Measurements from ENCODE around the gene MAP3K15.
A peak's percentile ranks its signal among the peaks of the same experiment; 100 is the strongest.

MAP3K15 gene

DNA sequence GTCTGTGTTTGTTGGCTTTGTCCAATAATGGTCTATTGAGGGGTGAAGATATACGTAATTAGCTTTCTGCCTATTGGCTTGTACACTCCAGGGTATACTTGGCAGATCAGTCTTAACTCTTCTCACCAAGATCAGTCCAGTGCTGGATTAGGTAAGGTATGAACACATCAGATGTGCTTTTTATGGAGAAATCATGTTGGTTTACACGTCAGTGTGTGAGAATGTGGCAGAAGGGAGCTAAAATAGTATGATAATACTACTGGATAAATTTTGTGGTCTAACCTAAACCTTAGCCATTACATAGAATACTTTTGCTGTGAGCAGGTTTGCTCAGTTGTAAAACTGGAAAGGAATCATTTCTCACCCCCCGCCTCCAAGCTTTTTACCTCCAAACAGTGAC lies 167.4 kb downstream of the MAP3K15 start:
- no peak for DNase-seq (ENCODE audit: low read depth, low spot score)

DNA sequence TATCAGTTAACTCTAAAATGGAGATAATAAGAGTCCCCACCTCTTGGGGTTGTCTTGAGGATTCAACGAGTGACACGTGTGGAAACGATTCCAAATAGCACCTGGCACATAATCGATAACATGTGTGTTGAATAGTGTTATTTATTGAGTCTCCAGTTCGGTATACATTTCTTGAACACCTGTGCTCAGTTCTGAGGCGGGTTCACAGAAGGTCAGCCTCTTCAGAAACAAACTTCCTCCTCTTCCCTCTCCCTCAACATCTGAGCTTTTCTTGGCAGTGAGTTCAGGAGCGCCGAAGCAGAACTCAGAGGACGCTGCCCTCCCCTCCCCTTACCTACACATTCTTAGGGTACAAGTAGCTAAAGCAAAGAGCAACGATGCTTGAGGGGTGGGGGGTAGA lies 170.6 kb downstream of the MAP3K15 start:
- no peak for DNase-seq (ENCODE audit: low read depth, low spot score)

GRCh38 chrX:19343535-19344408 lies 171.5 kb downstream of the MAP3K15 start, which contains the start of gene PDHA1:
PDHA1 (plus strand) TSS chrX:19343927; CDS start chrX:19344038, 111 bp downstream.
- DNase-seq (ENCODE audit: low read depth, low spot score): peak; percentile 84

- DNase-seq (ENCODE audit: low read depth, low spot score): no peak
These were observed 172.2 kb downstream of the MAP3K15 start for GRCh38 chrX:19343085-19343534.

DNA sequence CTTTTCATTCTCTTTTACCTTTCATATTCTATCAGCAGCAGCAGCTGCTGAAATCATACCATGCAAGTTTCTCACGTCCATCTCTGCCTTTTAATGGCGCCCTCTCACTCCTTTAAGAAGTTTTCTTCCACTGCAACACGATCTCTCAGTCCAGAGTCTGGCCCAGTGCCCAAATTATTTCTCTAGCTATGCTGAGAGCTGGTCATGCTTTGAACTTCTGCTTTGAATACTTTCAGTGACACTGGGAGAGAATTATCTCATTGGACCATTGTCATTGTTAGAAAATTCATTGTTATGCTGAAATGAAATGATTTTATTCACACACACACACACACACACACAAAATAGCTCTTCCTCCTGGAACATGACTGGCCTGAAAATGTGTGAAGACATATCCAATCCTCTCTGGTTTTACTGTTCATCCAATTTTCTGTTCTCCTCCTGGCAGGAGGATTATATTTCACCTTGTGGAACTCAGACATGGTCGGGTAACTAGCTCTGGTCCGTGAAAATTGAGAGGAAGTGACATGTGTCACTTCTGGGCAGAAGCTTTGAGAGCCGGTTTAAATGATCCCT lies 172.9 kb downstream of the MAP3K15 start:
- no peak for DNase-seq (ENCODE audit: low read depth, low spot score)

DNA sequence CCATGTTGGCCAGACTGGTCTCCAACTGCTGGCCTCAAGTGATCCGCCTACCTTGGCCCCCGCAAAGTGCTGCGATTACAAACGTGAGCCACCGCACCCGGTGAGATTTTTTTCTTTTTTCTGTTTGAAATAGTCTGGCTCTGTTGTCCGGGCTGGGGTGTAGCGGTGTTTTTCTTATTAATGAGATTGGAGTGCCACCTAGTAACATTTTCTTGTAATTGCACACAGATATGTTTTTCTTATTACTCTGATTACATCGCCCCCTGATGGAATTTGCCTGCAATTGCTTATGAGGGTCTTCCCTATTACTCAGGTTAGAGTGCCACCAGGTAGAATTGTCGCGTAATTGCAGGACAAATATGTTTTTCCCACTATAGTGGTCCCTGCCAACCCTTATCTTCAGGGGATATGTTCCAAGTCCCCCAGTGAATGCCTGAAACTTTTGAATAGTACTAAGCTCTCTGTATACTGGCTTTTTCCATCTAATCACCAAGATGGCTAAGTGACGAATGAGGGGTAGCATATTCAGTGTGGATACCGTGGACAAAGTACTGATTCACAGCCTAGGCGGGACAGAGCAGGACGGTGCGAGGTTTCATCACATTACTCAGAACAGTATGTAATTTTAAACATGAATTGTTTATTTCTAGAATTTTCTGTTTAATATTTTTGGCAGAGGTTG lies 180.2 kb downstream of the MAP3K15 start:
- DNase-seq (ENCODE audit: low read depth, low spot score): no peak

DNA sequence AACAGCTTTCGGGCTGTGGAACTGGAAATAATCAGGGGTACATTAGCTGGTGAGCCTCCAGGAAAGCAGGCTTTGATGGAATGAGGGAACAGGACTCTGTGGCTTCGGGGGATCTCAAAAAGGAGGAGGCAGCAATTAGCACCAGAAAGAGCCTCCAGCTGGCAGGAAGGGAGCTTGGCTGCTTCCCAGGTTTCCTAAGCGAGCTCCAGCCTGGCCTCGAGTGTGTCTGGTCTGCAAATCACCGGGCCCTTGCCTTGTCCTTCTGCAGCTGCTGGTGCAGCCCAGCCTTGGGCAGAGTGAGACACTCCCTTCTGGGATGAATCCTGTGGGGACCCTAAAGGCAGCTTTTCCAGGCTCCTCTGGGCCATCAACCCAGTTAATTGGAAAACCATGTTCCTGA lies 182.3 kb downstream of the MAP3K15 start:
- DNase-seq (ENCODE audit: low read depth, low spot score): no peak

DNA sequence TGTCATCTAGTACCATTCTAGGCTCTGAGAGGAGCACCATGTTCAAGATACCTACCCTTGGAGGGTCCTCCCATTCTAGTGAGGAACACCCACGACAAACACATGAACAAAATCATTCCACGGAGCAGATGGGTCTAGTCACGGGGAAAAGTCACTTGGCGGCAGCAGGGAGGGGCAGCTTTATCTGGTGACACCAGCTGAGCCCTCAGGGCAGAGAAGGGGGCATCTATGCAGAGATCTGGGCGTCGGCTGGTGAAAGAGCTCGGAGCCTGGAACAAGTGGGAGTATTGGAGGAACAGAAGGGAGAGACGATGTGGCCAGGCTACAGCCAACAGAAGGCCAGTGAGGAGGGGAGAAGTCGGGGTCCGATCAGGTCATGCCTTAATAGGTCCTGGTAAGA lies 183.5 kb downstream of the MAP3K15 start:
- DNase-seq (ENCODE audit: low read depth, low spot score): no peak

- DNase-seq (ENCODE audit: low read depth, low spot score): no peak
These were observed 188.7 kb downstream of the MAP3K15 start for GRCh38 chrX:19326567-19326966.
